CD14-positive monocyte (primary cell): ENCODE results near the gene PARD6G. TPM values are rescaled to one million over a fixed set of nuclear protein-coding genes. Genes with fewer than 3 reads are reported as not detected.

ENCODE experiments used
- DNase-seq, 3 donors: peaks; one replicate each; pipeline ENCODE4 v3.0.0-alpha.2; 2011 to 2022
- H2AFZ ChIP-seq: 2 replicates; pipeline ENCODE4 v1.6.0; 2012; ENCODE audit warnings: mild to moderate bottlenecking, low read depth, low read length, inconsistent platforms; ENCODE audit not compliant: insufficient read depth, poor library complexity, severe bottlenecking
- H3K27ac ChIP-seq, 2 donors: 1 replicate in 1 of 2; 2 replicates in 1 of 2; pipeline ENCODE4 v1.5.1; 2012 to 2013; ENCODE audit warnings: low read length in 2 of 2, control low read depth in 1 of 2, inconsistent platforms in 1 of 2, low read depth in 1 of 2, mild to moderate bottlenecking in 1 of 2
- H3K27me3 ChIP-seq, 2 donors: one replicate each; pipeline versions ENCODE4 v1.6.0 to v1.6.1; 2011 to 2013; ENCODE audit warnings: low read length in 2 of 2; ENCODE audit not compliant: control insufficient read depth in 2 of 2, insufficient read depth in 2 of 2
- H3K36me3 ChIP-seq, 2 donors: replicated peaks in 1 of 2; 1 replicate in 1 of 2; 2 replicates in 1 of 2; pipeline versions ENCODE4 v1.5.1 to v1.6.1; 2012 to 2013; ENCODE audit warnings: low read length in 2 of 2, control low read depth in 1 of 2, inconsistent platforms in 1 of 2, mild to moderate bottlenecking in 1 of 2; ENCODE audit not compliant: insufficient read depth in 2 of 2, control insufficient read depth in 1 of 2
- H3K4me1 ChIP-seq, 2 donors: 1 replicate in 1 of 2; 2 replicates in 1 of 2; pipeline versions ENCODE4 v1.5.1 to v1.6.1; 2012 to 2013; ENCODE audit warnings: low read length in 2 of 2, control low read depth in 1 of 2, inconsistent platforms in 1 of 2, mild to moderate bottlenecking in 1 of 2, moderate library complexity in 1 of 2; ENCODE audit not compliant: insufficient read depth in 2 of 2, control insufficient read depth in 1 of 2
- H3K4me2 ChIP-seq: replicated peaks from 2 replicates; pipeline ENCODE3; 2012; ENCODE audit warnings: low read length, moderate library complexity, mild to moderate bottlenecking; ENCODE audit not compliant: poor library complexity, severe bottlenecking; ENCODE audit errors: extremely low read depth
- H3K4me3 ChIP-seq, 3 experiments: fragments of 200-600 bp in 1 of 3; sonication (generic) in 1 of 3; replicated peaks in 1 of 3; 1 replicate in 2 of 3; 2 replicates in 1 of 3; pipeline ENCODE4 v1.5.1; 2011 to 2013; ENCODE audit warnings: low read length in 3 of 3, mild to moderate bottlenecking in 3 of 3, control low read depth in 2 of 3, low read depth in 2 of 3, inconsistent platforms in 1 of 3, moderate library complexity in 1 of 3
- H3K79me2 ChIP-seq: 2 replicates; pipeline ENCODE4 v1.6.0; 2012; ENCODE audit warnings: mild to moderate bottlenecking, control low read depth, inconsistent platforms, low read length, moderate library complexity; ENCODE audit not compliant: insufficient read depth
- H3K9ac ChIP-seq: 2 replicates; pipeline ENCODE4 v1.6.0; 2017; ENCODE audit warnings: low read length, mild to moderate bottlenecking; ENCODE audit not compliant: insufficient read depth, poor library complexity, severe bottlenecking
- H3K9me3 ChIP-seq, 2 donors: replicated peaks in 1 of 2; 1 replicate in 1 of 2; 2 replicates in 1 of 2; pipeline versions ENCODE4 v1.5.1 to v1.6.1; 2012 to 2013; ENCODE audit warnings: low read length in 2 of 2, control low read depth in 1 of 2; ENCODE audit not compliant: control insufficient read depth in 1 of 2, insufficient read depth in 1 of 2
- H4K20me1 ChIP-seq: 2 replicates; pipeline ENCODE4 v1.6.0; 2012; ENCODE audit warnings: mild to moderate bottlenecking, low read length, control low read depth, moderate library complexity; ENCODE audit not compliant: insufficient read depth
- H3K27ac Mint-ChIP-seq, 7 donors: one replicate each; pipeline ENCODE4 v1.8.0; 2020; ENCODE audit warnings: mild to moderate bottlenecking in 7 of 7, mixed read lengths in 7 of 7, moderate library complexity in 6 of 7, inconsistent platforms in 2 of 7
- H3K27me3 Mint-ChIP-seq, 3 donors: one replicate each; pipeline ENCODE4 v1.8.0; 2021 to 2022; ENCODE audit warnings: low read depth in 3 of 3, mild to moderate bottlenecking in 3 of 3, mixed read lengths in 3 of 3, moderate library complexity in 3 of 3, inconsistent platforms in 1 of 3
- H3K36me3 Mint-ChIP-seq, 2 donors: one replicate each; pipeline ENCODE4 v1.8.0; 2020; ENCODE audit warnings: mixed read lengths in 2 of 2, inconsistent platforms in 1 of 2, mild to moderate bottlenecking in 1 of 2
- H3K4me1 Mint-ChIP-seq: one replicate; pipeline ENCODE4 v1.8.0; 2020; ENCODE audit warnings: mild to moderate bottlenecking, mixed read lengths
- H3K4me3 Mint-ChIP-seq, 2 donors: one replicate each; pipeline ENCODE4 v1.8.0; 2020; ENCODE audit warnings: mild to moderate bottlenecking in 2 of 2, mixed read lengths in 2 of 2, moderate library complexity in 1 of 2
- H3K9me3 Mint-ChIP-seq, 7 donors: one replicate each; pipeline ENCODE4 v1.8.0; 2020 to 2022; ENCODE audit warnings: mixed read lengths in 7 of 7, mild to moderate bottlenecking in 6 of 7, moderate library complexity in 6 of 7, inconsistent platforms in 2 of 7
- WGBS: methylation state at CpG from one replicate; pipeline ENCODE4 v1.1.5; 2013; ENCODE audit warnings: missing lambda C conversion rate; ENCODE audit not compliant: insufficient coverage; 5-methylcytosine and 5-hydroxymethylcytosine counted together
- intact Hi-C, 2 donors: fragments of 100-400 bp; cut with micrococcal nuclease; formaldehyde crosslinking; loops; one replicate each; pipeline versions ENCODE4 v1.15.0 to v1.15.1; 2023
- polyA plus RNA-seq, 3 donors: library from polyadenylated mRNA; depleted of rRNA in 1 of 3; unstranded in 2 of 3; stranded (reverse) in 1 of 3; fragments of 300-500 nt in 2 of 3; fragments of >200 nt in 1 of 3; fragmentation: Illumina TruSeq in 2 of 3; gene quantifications; 1 replicate in 2 of 3; 2 replicates in 1 of 3; pipeline ENCODE4 v1.2.3, GENCODE V29; 2012 to 2021
- TF ChIP-seq, protein P1 (sequence below): fragments of 200-600 bp; IDR thresholded peaks from one replicate; pipeline ENCODE4 v1.8.0; 2022; ENCODE audit warnings: antibody characterized with exemption, mild to moderate bottlenecking

The PARD6G gene
- polyA plus RNA-seq, 3 donors = not detected

DNA sequence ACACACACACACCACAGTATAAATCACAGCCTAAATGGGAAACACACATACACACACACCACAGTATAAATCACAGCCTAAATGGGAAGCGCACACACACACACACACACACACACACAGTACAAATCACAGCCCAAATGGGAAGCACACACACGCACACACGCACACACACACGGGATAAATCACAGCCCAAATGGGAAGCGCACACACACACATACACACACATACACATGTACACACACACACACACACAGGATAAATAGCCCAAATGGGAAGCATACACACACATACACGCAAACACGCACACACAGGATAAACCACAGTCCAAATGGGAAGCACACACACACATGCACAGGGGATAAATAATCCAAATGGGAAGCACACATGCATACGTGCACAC lies 70.2 kb downstream of the PARD6G start:
- intact Hi-C loops = no loop called here
- Histone ChIP-seq H4K20me1 (no peaks in the 10 kb centered on the region), H3K36me3 (no peaks in the 10 kb centered on the region), H3K9me3 (no peaks in the 10 kb centered on the region), H3K79me2 (no peaks in the 10 kb centered on the region), H3K4me1 (no peaks in the 10 kb centered on the region), H3K9ac (no peak overlapping the region), H3K4me3 (no peak overlapping the region), H3K4me2 (no peak overlapping the region), H3K27me3 (peaks cover 0 to 3% of the 10 kb centered on the region in 2 donors), H2AFZ (no peak overlapping the region), H3K27ac (no peak overlapping the region)
- Mint-ChIP-seq H3K27ac (no peak overlapping the region), H3K4me3 (no peak overlapping the region), H3K9me3 (peaks cover 0 to 4% (median 0%) of the 10 kb centered on the region in 7 donors), H3K27me3 (peaks cover 9 to 17% (median 9%) of the 10 kb centered on the region in 3 donors), H3K36me3 (no peaks in the 10 kb centered on the region), H3K4me1 (no peaks in the 10 kb centered on the region)
- TF ChIP-seq, protein P1, sequence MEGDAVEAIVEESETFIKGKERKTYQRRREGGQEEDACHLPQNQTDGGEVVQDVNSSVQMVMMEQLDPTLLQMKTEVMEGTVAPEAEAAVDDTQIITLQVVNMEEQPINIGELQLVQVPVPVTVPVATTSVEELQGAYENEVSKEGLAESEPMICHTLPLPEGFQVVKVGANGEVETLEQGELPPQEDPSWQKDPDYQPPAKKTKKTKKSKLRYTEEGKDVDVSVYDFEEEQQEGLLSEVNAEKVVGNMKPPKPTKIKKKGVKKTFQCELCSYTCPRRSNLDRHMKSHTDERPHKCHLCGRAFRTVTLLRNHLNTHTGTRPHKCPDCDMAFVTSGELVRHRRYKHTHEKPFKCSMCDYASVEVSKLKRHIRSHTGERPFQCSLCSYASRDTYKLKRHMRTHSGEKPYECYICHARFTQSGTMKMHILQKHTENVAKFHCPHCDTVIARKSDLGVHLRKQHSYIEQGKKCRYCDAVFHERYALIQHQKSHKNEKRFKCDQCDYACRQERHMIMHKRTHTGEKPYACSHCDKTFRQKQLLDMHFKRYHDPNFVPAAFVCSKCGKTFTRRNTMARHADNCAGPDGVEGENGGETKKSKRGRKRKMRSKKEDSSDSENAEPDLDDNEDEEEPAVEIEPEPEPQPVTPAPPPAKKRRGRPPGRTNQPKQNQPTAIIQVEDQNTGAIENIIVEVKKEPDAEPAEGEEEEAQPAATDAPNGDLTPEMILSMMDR = no peak
- WGBS = 92% methylated on average over 7 of the region's 8 CpGs
- DNase-seq = no peak

DNA sequence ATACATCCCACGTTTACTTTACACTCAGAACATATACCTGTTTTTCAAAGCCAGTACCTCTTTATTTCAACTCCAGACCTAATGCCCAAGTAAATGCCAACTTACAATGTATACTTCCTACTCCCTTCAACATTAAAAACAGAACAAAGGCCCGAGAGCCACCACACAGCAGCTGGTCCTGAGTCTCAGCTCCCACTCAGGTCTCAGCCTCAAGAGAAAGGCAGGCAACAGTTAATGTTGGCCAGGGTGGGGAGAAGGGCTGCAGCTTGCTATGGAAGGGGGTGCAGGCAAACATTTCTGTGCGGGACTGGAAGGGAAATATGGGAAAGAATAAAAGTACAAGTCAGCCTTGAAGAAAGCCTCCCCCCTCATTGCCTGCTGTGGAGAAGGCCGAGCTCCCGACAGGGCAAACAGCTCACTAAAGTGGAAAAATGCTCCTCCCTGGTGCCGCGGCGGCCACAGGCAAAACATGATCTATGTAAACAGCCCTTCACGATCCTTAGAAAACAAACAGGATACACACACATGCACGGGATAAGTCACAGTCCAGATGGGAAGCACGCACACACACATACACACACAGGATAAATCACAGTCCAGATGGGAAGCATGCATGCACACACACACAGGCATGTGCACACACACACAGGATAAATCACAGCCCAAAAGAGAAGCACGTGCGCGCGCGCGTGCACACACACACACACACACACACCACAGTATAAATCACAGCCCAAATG lies 70.8 kb downstream of the PARD6G start:
- no peak for DNase-seq
- H3K27ac Mint-ChIP-seq = no peak overlapping the region
- peaks cover 0 to 4% (median 0%) of the 10 kb centered on the region in 7 donors for H3K9me3 Mint-ChIP-seq
- no peaks in the 10 kb centered on the region for H3K36me3 Mint-ChIP-seq
- H3K4me1 ChIP-seq = no peaks in the 10 kb centered on the region
- no peak overlapping the region for H3K4me2 ChIP-seq
- no peaks in the 10 kb centered on the region for H3K9me3 ChIP-seq
- H2AFZ ChIP-seq = no peak overlapping the region
- no peak overlapping the region for H3K9ac ChIP-seq
- TF ChIP-seq, protein P1 = no peak
- peaks cover 14 to 22% (median 16%) of the 10 kb centered on the region in 3 donors for H3K27me3 Mint-ChIP-seq
- no peak overlapping the region for H3K4me3 ChIP-seq
- peaks cover under 1% of the 10 kb centered on the region for H3K4me1 Mint-ChIP-seq
- H3K27ac ChIP-seq = no peak overlapping the region
- no peaks in the 10 kb centered on the region for H3K36me3 ChIP-seq
- H4K20me1 ChIP-seq = no peaks in the 10 kb centered on the region
- H3K27me3 ChIP-seq = peaks cover 0 to 7% of the 10 kb centered on the region in 2 donors
- WGBS = 85% methylated on average over 10 of the region's 17 CpGs
- no peak overlapping the region for H3K4me3 Mint-ChIP-seq
- intact Hi-C loops = no loop called here
- H3K79me2 ChIP-seq = no peaks in the 10 kb centered on the region
